Fibroblast of lung (primary cell): ENCODE measurements around the gene NSFL1C.

Source experiments
- CTCF ChIP-seq, 2 donors: IDR thresholded peaks in 1 of 2; conservative IDR thresholded peaks in 1 of 2; 1 replicate in 1 of 2; 2 replicates in 1 of 2; pipeline ENCODE4 v1.5.1; 2011 to 2012; ENCODE audit warnings: low read length in 2 of 2, control low read depth in 1 of 2, inconsistent platforms in 1 of 2, low read depth in 1 of 2, mild to moderate bottlenecking in 1 of 2
- EZH2 ChIP-seq: IDR thresholded peaks from 2 replicates; pipeline ENCODE4 v1.5.1; 2012; ENCODE audit warnings: low read length, control low read depth, mild to moderate bottlenecking; ENCODE audit errors: missing control alignments

- TF ChIP-seq CTCF (conservative IDR thresholded peaks at IDR 0.05 in 1 of 2, IDR thresholded peaks at IDR 0.05 in 1 of 2; ENCODE audit: low read depth in 1 of 2, low read length in 2 of 2) = no peak
- no peak for TF ChIP-seq EZH2
These were observed 27.8 kb upstream of the NSFL1C start for GRCh38 chr20:1494436-1494835.
